ENCODE results near the gene OR52I1.

OR52I1 gene

GRCh38 chr11:4636962-4637661 is 43.3 kb downstream of the OR52I1 start, which contains the start of gene OR51D1:
Gene OR51D1, plus strand, starts transcription at chr11:4637477. Its CDS starts 2,314 bp downstream, at chr11:4639791.
- H3K27ac ChIP-seq (ENCODE audit: low read length) = no peak within 1 kb of the TSS
- H3K79me2 ChIP-seq (ENCODE audit: low read length) = no peaks in the 10 kb centered on the region
- no peaks in the 10 kb centered on the region for H3K4me1 ChIP-seq (ENCODE audit: low read length)
- no peaks in the 10 kb centered on the region for H3K9me3 ChIP-seq (replicated peaks; ENCODE audit: insufficient read depth, low read length)
- peak within 1 kb of the TSS; percentile 70 for H2AFZ ChIP-seq (ENCODE audit: low read length)
- no peaks in the 10 kb centered on the region for H3K9me2 ChIP-seq (replicated peaks; ENCODE audit: insufficient read depth, low read length)
- peak; percentile 71 for DNase-seq
- H3K4me2 ChIP-seq (ENCODE audit: low read depth, low read length) = peak within 1 kb of the TSS; percentile 76
- peak within 1 kb of the TSS; percentile 40; the same call in 1 of the 2 replicates for H3K4me3 ChIP-seq (ENCODE audit: low read length)
- no peaks in the 10 kb centered on the region for H3K36me3 ChIP-seq (replicated peaks; ENCODE audit: insufficient read depth, low read length)
- no peaks in the 10 kb centered on the region for H3F3A ChIP-seq (ENCODE audit: insufficient read depth, low read length)
- no peak for TF ChIP-seq EZH2 (optimal IDR thresholded peaks at IDR 0.05; ENCODE audit: low read depth, low read length)
- TF ChIP-seq, protein P1, sequence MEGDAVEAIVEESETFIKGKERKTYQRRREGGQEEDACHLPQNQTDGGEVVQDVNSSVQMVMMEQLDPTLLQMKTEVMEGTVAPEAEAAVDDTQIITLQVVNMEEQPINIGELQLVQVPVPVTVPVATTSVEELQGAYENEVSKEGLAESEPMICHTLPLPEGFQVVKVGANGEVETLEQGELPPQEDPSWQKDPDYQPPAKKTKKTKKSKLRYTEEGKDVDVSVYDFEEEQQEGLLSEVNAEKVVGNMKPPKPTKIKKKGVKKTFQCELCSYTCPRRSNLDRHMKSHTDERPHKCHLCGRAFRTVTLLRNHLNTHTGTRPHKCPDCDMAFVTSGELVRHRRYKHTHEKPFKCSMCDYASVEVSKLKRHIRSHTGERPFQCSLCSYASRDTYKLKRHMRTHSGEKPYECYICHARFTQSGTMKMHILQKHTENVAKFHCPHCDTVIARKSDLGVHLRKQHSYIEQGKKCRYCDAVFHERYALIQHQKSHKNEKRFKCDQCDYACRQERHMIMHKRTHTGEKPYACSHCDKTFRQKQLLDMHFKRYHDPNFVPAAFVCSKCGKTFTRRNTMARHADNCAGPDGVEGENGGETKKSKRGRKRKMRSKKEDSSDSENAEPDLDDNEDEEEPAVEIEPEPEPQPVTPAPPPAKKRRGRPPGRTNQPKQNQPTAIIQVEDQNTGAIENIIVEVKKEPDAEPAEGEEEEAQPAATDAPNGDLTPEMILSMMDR (IDR thresholded peaks at IDR 0.05; ENCODE audit: low read length) = peak; percentile 89
- no peaks in the 10 kb centered on the region for H4K20me1 ChIP-seq (ENCODE audit: insufficient read depth, low read length)
- H3K27me3 ChIP-seq (replicated peaks; ENCODE audit: insufficient read depth, low read length) = no peaks in the 10 kb centered on the region
- H3K9ac ChIP-seq (ENCODE audit: low read length) = 0 out of 2 replicates have a peak within 1 kb of the TSS, but pooled peaks have one; percentile 22

DNA sequence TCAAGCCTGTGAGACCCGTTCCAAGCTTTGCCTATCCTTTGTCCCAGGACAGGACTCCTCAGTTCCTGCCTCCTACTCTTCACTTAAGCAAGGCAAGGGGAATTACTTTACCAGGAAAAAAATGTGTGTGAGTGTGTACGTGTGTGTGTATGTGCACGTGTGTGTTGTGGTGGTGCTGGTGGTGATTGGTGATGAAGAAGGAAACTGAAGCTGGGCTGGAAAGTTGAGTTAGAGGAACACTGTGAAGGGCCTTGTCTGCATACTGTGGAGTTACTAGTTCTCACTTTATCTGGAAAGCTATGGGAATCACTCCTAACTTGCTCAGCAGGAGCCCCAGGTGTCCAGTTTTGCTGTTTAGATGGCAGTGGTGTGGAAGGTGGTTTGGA is 43.8 kb downstream of the OR52I1 start:
- H2AFZ ChIP-seq (ENCODE audit: low read length) = no peak overlapping the region

DNA sequence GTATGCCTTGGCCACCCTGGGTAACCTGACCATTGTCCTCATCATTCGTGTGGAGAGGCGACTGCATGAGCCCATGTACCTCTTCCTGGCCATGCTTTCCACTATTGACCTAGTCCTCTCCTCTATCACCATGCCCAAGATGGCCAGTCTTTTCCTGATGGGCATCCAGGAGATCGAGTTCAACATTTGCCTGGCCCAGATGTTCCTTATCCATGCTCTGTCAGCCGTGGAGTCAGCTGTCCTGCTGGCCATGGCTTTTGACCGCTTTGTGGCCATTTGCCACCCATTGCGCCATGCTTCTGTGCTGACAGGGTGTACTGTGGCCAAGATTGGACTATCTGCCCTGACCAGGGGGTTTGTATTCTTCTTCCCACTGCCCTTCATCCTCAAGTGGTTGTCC is 46.1 kb downstream of the OR52I1 start:
- Histone ChIP-seq H4K20me1 (ENCODE audit: insufficient read depth, low read length) (no peaks in the 10 kb centered on the region), H3K79me2 (ENCODE audit: low read length) (no peaks in the 10 kb centered on the region), H3K9me2 (replicated peaks; ENCODE audit: insufficient read depth, low read length) (no peaks in the 10 kb centered on the region), H3K36me3 (replicated peaks; ENCODE audit: insufficient read depth, low read length) (no peaks in the 10 kb centered on the region), H3K4me1 (ENCODE audit: low read length) (no peaks in the 10 kb centered on the region), H3K27me3 (replicated peaks; ENCODE audit: insufficient read depth, low read length) (no peaks in the 10 kb centered on the region), H2AFZ (ENCODE audit: low read length) (no peak overlapping the region), H3K4me2 (ENCODE audit: low read depth, low read length) (no peak overlapping the region), H3K4me3 (ENCODE audit: low read length) (no peak overlapping the region), H3K9me3 (replicated peaks; ENCODE audit: insufficient read depth, low read length) (no peaks in the 10 kb centered on the region), H3F3A (ENCODE audit: insufficient read depth, low read length) (no peaks in the 10 kb centered on the region), H3K27ac (ENCODE audit: low read length) (no peak overlapping the region), H3K9ac (ENCODE audit: low read length) (no peak overlapping the region)
- TF ChIP-seq, protein P1 (IDR thresholded peaks at IDR 0.05; ENCODE audit: low read length) = no peak
- TF ChIP-seq EZH2 (optimal IDR thresholded peaks at IDR 0.05; ENCODE audit: low read depth, low read length) = no peak
- TF ChIP-seq EZH2phosphoT487 (IDR thresholded peaks at IDR 0.05; ENCODE audit: low read length) = no peak
- no peak for DNase-seq

More for the DNA sequence above, 43.8 kb downstream of the OR52I1 start:
- H3K79me2 ChIP-seq (ENCODE audit: low read length) = no peaks in the 10 kb centered on the region
- H3K9me3 ChIP-seq (replicated peaks; ENCODE audit: insufficient read depth, low read length) = no peaks in the 10 kb centered on the region
- no peaks in the 10 kb centered on the region for H3K27me3 ChIP-seq (replicated peaks; ENCODE audit: insufficient read depth, low read length)
- no peaks in the 10 kb centered on the region for H4K20me1 ChIP-seq (ENCODE audit: insufficient read depth, low read length)
- no peak overlapping the region for H3K4me3 ChIP-seq (ENCODE audit: low read length)
- no peaks in the 10 kb centered on the region for H3F3A ChIP-seq (ENCODE audit: insufficient read depth, low read length)
- no peaks in the 10 kb centered on the region for H3K9me2 ChIP-seq (replicated peaks; ENCODE audit: insufficient read depth, low read length)
- H3K36me3 ChIP-seq (replicated peaks; ENCODE audit: insufficient read depth, low read length) = no peaks in the 10 kb centered on the region
- DNase-seq = no peak
- no peaks in the 10 kb centered on the region for H3K4me1 ChIP-seq (ENCODE audit: low read length)
- TF ChIP-seq, protein P1 (IDR thresholded peaks at IDR 0.05; ENCODE audit: low read length) = no peak
- TF ChIP-seq EZH2 (optimal IDR thresholded peaks at IDR 0.05; ENCODE audit: low read depth, low read length) (no peak), EZH2phosphoT487 (IDR thresholded peaks at IDR 0.05; ENCODE audit: low read length) (no peak)
- H3K9ac ChIP-seq (ENCODE audit: low read length) = no peak overlapping the region
- H3K27ac ChIP-seq (ENCODE audit: low read length) = no peak overlapping the region
- H3K4me2 ChIP-seq (ENCODE audit: low read depth, low read length) = peak overlapping the region; percentile 76; the same call in 1 of the 2 replicates
